Activated CD4-positive, alpha-beta T cell treated with anti-CD3 and anti-CD28 coated beads, Interleukin-2, amount 50 U/mL, for 48 hours (primary cell): ENCODE results near the gene WDR20.
"Not testable (repeated sequence)": the region's sequence is repeated elsewhere in the genome, so short reads cannot be mapped to it uniquely, and the experiment has no call there.

Source experiments
- DNase-seq, 2 experiments: peaks; one replicate each; pipeline ENCODE4 v3.0.0-alpha.2; 2020

The WDR20 gene

DNA sequence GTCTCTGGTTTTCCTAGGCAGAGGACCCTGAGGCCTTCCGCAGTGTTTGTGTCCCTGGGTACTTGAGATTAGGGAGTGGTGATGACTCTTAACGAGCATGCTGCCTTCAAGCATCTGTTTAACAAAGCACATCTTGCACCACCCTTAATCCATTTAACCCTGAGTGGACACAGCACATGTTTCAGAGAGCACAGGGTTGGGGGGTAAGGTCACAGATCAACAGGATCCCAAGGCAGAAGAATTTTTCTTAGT is 32.2 kb downstream of the WDR20 start:
- DNase-seq = not testable (repeated sequence)

DNA sequence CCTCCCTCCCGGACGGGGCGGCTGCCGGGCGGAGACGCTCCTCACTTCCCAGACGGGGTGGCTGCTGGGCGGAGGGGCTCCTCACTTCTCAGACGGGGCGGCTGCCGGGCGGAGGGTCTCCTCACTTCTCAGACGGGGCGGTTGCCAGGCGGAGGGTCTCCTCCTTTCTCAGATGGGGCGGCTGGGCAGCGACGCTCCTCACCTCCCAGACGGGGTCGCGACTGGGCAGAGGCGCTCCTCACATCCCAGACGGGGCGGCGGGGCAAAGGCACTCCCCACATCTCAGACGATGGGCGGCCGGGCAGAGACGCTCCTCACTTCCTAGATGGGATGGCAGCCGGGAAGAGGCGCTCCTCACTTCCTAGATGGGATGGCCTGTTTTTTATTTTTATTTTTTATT is 33.0 kb downstream of the WDR20 start:
- DNase-seq = not testable (repeated sequence)

DNA sequence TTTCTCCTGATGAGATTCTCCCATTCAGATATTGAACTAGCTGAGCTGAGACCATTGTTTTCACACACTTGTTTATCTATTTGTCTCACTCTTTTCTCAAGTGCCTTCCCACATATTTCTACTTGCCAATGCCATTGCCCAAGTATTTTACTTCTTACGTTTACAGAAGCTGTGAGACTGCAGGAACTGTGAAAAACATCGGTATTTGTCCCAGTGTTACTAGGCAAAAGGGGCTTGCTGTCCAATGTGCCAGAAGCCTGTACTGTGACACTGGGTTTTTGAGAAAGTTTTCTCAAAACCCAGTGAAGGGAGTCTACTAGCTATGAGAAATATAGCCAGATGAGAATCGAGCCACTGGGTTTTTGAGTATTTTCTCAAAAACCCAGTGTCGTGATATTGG is 37.5 kb downstream of the WDR20 start:
- no peak for DNase-seq

DNA sequence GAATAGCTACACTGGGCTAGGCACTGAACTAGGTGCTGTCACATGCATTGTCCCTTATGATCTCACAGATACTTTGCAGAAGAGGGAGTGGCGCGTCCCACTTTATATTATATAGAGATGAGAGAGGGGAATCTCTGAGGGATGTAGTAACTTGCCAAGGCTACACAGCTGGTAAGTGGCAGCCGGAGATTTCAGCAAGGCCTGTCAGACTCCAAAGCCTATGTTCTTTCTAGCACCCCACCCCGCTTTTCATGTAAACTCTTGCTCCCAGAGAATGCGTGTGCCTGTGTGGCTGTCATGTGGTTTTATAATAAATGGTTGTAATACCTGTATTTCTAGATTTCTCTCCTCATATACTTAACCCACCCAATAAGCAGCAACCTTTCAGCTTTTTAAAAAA is 39.1 kb downstream of the WDR20 start:
- DNase-seq = no peak

DNA sequence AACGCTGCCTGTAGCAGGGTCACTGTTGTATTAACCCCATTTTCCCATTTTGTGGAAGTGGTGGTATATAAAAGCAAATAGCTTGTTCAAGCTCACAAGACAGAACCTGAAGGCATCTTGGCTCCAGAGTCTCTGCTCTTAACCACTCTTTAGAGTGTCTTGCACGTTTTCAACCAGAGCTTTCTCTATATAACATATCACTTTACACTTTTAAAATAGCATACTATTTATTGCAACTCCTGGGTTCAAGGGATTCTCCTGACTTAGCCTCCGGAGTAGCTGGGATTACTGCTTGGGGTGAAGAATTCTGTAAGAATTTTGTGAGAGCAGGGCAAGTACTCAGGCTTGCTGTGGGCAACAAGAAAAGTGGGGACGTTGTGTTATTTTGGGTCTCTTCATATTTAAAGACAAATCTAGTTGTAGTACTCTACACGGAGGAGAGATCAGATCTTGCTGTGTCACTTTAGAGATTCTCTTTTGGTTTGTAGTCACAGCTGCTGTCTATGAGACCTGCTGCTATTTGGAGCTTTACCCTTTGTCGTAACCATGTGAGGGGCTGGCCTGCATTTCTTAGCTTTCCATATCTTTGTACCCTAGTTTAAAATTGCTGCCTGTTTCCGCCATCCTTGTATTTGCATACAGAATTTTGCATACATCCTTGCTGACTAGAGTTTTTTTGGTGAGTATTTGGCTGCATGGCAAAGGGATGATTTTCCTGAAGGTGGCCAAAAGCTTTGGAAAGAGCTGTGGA is 40.7 kb downstream of the WDR20 start:
- DNase-seq = no peak

DNA sequence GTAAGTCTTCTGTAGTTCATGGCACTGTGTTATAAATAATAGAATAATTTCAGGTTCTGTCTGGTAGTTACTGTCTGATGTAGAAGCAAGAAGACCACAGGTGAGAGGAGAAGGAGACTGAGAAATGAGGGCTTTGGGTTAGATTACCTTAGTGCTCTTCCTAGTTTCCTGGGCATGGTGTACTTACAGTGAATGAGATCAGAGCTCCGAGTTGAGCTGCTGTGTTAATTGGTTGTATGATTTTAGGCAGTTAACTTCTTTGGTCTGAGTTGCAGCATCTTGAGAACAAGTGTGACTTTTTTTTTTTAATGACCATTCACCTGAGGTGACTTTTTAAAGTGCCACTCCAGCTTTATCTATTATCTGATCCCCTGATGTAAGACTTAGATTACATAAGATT is 41.5 kb downstream of the WDR20 start:
- no peak for DNase-seq

DNA sequence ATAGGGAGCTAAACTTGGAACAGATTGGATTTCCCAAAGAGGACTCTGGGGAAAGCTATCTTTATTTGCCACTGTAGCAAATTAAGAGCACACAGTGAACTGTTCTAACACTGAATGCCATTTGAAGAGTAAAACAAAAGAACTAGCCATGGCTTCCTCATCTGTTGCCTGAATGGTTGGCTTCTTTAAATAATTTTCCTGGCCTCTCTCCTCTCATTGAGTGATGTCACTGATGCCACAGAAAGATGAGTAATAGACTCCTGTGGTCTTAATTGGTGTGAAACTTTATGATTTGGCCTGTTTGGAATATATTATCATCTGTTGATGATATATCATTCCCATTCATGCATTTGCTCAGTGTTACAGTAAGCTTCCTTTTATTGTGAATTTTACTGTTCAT is 42.5 kb downstream of the WDR20 start:
- DNase-seq = no peak

DNA sequence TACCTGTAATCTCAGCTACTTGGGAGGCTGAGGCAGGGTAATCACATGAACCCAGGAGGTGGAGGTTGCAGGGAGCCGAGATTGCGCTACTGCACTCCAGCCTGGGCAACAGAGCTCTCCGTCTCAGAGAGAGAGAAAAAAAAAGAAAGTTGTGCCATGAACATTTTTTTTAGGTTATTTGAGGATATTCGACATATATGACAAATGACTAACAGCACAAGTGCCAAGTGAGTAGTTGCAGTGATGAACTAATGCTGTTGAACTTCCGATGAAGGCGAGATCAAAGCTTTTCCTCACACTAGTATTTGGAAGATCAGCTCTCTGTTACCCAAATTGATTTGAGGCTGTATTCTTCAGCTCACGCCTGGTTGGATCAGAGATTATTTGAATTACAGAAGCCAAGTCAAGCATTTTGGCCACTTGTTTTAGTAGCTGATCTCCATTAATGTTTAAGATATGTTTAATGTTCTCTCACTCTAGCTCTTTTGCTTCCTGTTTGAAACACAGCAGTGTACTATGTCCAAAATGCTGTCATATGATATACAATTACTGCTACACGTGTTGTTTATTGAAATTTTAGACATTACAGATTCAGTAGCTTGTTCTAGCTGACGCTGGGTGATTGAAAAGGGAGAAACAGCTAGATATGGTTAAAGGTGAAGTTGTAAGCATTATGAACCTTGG is 43.4 kb downstream of the WDR20 start:
- DNase-seq = no peak

DNA sequence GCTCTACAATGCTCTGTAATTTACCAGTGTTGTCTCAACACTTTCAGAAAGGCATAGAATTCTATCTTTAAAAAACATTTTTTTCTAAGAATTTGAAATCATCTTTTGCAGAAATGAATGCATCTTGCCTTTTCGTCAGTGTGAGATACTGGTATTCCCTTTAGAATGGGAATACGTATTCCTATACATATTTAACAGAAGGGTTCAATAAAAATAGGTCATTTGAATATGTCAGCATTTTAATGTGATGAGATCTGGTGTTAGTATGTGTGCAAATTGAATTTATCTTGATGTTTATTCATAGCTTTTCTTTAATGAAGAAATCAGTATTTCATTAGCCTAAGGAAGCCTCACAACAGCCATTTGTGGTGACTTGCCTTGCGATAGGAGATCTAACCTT is 44.2 kb downstream of the WDR20 start:
- no peak for DNase-seq

DNA sequence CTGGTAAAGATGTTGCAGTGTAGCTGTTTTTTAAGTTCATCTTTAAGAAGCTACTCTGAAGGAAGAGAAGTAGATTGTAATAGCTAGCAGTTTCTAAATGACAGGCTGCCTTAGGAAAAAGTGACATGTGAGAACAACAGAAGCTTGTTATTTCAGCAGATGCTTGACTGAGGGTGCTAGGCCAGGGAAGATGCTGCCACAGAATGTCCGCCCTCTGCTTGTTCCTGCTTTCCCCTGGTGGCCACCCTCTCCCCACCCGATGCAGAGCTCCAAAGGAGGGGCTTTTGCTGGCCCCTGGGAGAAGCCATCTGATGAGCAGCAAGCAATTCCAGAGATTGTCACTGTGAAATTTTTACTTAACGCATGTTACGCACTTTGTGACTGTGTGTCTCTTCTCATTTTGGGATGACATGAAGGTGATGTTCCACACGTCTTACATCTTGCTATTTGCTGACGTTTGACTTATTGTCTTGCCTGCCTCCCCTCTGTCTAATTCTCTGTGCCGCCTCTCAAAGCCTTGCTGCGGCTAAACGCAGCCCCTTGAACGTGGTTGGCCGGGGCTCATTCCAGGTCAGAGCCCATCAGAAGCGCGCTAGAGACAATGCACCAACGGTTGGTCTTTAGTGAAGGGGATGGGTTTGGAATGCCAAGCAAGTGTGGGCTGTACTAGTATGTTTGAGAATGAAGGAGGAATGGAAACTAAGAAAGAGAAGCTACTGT is 44.8 kb downstream of the WDR20 start:
- peak; percentile 30 to 41 for DNase-seq

DNA sequence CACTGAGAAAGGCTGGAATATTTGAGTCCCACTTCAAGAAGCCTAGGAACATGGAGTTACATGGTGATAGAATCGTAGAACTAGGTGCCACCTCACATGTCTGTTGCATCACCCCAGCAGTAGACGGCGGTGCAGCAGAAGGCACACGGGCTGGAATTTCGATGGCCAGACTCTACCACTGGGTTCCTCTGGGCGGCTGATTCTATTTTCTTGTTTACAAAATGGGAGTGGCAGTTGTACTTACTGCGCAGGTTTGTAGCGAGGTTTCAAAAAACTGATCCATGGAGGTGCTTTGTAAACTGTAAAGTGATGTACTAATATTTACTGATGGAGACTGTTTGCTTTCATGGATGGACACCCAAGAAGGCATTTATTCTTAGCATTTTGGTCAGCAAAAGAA is 45.7 kb downstream of the WDR20 start:
- no peak for DNase-seq

DNA sequence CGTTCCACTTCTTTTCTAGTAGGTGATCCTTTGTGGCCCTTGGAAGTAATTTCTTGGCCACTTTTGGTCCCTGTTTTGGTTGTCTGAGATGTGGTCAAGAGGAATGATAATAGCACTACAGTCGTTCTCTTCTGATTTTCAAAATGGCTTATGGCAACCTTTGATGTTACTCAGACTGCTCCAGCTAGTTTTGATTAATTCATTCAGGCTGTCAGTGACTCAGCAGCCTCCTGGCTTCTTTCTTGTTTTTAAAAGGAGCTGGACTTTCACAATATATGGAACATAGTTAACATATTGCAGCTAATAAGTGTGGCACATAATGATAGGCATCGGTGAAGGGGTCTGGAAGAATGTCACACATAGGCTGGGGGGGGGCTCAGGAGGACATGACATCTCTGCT is 47.3 kb downstream of the WDR20 start:
- no peak for DNase-seq

DNA sequence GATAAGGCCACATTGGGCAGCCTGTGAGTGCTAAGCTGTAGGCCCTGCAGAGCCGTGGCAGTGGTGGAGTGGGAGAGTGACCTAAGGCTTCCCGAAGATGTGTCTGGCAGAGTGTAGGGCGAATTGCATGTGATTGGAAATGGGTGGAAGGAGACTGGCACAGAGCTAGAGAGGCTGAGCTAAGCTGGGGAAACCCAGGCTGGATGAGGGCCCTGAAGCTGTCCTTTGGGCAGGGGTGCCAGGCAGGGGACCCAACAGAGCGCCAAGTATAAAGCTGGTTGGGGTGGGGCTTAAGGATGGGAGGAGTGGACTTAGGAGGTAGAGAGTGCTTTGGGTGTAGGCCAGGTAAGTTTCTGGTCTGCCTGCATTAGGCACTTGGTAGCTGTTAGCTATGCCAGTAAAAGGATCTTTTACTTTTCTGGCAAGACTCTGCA is 47.9 kb downstream of the WDR20 start:
- DNase-seq = no peak

DNA sequence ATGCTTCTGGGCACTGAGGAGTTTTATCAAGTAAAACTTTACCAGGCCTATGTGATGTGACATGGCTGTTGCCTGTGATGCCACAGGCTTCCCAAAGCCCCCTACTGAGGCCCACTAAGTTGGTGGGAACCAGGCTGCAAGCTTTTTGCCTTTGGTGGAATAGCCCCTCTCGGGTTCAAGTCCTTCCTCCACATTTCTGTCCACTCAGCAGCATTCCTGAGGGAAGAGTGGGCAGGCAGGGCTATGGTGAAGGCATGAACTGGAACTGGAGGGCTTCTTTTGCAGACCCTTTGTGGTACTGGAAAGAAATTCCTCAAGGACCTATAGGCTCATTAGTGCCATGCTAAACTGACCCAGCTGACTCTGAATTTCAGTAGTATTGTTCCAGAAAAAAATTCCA is 48.5 kb downstream of the WDR20 start:
- no peak for DNase-seq

DNA sequence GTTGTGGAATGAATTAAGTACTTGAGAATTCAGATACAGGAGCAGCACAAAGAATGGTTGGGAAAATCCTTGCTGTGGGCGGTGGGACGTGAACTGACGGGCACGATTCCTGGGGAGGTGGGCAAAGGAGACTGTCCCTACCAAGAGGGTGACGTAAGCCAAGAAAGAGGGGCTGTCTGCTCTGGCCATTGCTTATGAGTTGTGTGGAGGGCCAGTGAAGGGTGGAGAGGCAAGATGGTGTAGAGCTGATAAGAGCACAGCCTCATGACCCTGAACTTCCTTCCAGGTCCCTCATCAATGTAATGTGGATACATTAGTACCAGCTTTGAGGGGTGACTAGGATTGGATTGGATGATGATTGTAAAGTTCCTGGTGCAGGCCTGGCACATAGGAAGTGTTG is 50.2 kb downstream of the WDR20 start:
- no peak for DNase-seq

DNA sequence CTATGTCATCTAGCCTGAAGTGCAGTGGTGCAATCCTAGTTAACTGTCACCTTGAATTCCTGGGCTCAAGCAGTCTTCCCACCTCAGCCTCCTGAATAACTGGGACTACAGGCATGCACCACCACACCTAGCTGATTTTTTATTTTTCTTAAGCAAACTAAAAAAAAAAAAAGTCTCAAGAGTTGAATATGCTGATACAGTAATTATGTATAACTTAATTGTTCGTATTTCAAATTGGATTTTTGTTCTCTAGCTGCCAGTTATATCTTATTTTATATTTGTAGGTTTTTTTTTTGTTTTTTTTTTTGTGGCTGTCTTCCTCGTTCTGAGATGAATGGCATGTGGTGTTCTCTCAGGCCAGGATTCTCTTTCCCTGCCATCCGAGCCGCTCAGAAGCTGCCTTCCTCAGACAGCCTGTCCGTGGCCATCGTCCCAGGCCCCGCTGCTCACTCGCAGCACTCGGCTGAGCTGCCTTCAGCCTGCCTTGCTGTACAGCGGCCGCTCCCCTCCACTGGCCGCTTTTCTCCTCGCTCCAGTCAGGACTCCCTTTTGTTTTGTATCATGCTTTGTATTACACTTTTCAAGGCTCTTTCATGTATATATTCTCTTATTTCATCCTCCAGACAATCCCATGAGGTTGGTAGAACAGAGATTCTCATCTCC is 53.3 kb downstream of the WDR20 start:
- DNase-seq = no peak

DNA sequence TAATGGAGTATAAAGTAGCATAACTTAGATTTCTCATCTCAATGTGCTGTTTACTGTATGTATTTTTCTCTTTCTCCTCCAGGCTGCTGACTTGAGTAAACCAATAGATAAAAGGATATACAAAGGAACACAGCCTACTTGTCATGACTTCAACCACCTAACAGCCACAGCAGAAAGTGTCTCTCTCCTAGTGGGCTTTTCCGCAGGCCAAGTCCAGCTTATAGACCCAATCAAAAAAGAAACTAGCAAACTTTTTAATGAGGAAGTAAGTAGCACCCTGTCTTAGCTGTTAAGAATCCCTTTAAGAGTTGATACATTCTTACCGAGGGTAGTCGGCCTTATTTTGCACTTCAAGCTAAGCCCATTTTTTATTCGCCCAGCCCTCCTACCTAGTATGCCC is 55.2 kb downstream of the WDR20 start:
- no peak for DNase-seq

DNA sequence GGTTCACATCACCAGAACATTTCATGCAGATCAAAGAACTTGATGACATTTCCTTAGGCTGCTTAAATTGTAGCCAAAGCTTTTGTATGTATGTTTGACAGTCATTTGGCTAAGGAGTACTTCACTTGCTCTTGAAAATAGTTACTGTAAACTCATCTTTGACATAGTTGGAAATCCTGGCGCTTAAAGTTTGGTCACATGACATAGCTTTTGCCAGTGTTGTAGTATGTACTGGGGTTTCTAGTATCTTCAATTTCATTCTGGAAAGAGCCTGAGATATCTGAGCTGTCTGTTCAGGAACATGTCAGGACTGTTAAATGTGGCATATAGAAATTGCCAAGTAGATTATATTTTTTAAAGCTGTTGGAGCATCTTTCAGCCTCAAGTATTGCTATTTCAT is 55.7 kb downstream of the WDR20 start:
- no peak for DNase-seq

DNA sequence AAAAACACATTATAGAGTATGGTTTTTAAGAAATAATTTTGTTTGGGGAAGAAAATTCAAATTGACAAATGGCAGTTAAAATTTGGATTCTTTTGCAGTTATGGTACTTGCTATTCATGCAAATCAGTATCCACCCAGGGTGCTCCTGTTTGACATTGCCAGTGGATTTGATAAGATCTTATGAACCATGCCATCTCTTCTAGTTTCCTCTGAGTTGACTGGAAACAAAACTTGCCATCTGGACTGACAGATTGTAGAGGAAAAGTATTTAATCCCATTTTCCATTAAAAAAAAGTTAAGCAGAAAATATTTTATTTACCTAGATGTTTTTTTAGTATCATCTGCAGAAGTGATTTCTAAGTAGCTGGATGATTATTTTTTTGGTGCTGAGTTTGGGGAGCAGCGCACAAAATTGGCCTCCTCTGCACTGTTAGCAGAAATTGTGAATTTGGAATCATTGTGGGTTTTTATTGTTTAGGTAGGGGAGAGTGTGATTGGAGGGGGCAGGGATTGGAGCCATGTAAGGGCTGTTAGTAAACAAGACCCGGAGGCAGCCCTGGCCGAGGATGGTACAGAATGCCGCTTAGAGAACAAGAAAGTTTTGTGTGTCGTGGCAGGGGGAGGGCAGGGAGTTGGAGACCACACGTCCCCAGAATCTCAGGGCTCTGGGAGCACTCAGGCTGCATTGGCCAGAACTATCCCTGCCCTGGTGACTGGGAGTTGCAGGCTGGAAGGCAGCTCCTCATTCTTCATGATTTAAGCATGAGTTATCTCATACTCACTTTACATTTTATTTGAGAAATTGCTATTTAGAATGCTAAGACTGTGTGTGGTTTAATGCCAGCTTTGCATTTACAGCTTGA is 56.6 kb downstream of the WDR20 start:
- no peak for DNase-seq

DNA sequence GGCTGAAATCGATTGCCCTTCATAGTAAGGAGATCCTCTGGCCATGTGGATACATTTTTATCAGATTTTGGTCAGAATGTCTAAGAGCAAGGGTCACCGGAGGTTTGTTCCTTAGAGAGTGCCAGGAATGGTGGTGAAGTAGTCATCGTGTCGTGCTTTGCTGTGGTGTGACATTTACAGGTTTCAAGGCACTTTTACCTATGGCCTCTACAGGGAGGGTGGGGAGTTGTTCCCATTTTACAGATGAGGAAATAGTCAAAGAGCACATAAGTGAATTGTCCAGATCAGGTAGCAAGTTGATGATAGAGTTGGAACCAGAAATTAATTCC is 57.2 kb downstream of the WDR20 start:
- no peak for DNase-seq

DNA sequence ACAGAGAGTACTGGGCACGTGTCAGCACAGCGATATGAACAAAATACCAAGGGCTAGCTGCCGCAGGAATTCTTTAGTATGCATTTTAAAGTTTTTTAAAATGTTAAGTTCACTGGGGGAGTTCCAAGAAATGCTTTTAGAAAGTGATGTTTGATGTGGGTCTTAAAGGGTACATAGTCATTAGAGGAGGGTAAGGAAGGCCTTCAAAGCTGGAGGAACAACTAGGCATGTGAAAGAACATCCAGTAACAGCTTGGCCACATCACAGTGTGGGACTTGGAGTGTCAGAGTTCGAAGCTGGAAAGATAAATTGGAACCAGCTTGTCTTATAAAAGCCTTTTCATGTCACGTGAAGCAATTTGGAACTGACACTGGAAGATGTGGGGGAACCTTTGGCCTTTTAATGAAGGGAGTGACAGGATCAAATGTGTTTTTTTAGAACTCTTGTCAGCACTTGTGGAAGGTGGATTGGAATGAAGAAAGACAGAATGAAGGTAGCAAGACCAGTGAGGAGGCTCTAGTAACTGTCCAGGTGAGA is 57.7 kb downstream of the WDR20 start:
- no peak for DNase-seq

DNA sequence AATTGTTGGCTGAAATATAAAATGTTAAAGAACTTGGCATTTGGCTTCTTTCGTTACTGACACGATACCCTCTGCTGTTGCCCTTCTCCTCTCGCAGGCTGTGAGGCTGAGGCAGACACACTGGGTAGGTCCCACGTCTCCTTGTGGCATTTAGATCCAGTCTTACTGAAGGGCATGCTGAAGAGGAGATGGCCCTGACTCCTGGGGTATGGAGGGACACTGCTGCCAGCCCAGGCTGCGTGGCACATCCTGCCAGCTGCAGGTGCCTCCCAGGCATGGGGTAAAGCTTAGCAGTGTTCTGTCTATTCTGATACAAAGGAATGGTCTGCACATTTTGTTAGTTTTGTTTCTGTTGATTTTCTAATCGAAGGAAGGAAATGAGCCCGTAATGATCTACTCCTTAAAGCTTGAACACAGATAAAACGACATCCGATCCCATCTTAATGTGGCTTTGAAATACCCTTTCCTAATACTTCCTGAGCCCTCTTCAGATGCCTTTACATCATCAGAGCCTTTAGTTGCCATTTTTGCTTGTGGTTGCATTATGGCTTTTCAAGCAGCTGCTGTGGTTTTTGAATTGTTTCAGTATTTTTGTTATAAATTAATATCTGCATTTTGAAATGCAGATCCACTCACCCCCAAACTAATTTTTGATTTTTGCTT is 61.1 kb downstream of the WDR20 start:
- DNase-seq = no peak
